KMS-11 (cell line): Measurements from ENCODE around the gene B4GALNT3.

Experiments
- H2AFZ ChIP-seq: fragments of 200-600 bp; sonication (generic); 2 replicates; pipeline ENCODE4 v1.6.1; 2016; ENCODE audit warnings: antibody characterized with exemption, mixed run types, low read depth
- H3K27ac ChIP-seq: fragments of 200-600 bp; sonication (generic); 2 replicates; pipeline ENCODE4 v1.6.1; 2016; ENCODE audit warnings: mild to moderate bottlenecking, mixed run types
- H3K27me3 ChIP-seq: fragments of 200-600 bp; sonication (generic); 2 replicates; pipeline ENCODE4 v1.6.1; 2017; ENCODE audit warnings: mild to moderate bottlenecking, low read depth, mixed run types, moderate library complexity; ENCODE audit not compliant: insufficient read depth
- H3K36me3 ChIP-seq: fragments of 200-600 bp; sonication (generic); 2 replicates; pipeline ENCODE4 v1.6.1; 2017; ENCODE audit warnings: mild to moderate bottlenecking, mixed run types; ENCODE audit not compliant: insufficient read depth
- H3K4me1 ChIP-seq: fragments of 200-600 bp; sonication (generic); 2 replicates; pipeline ENCODE4 v1.6.1; 2016; ENCODE audit warnings: mild to moderate bottlenecking, low read depth, mixed run types; ENCODE audit not compliant: poor library complexity, severe bottlenecking
- H3K4me2 ChIP-seq: fragments of 200-600 bp; sonication (generic); 2 replicates; pipeline ENCODE4 v1.7.0; 2016; ENCODE audit warnings: mild to moderate bottlenecking, mixed run types
- H3K4me3 ChIP-seq: fragments of 200-600 bp; sonication (generic); IDR thresholded peaks from 2 replicates; pipeline ENCODE4 v1.6.1; 2017; ENCODE audit warnings: low read depth, low read length, mixed read lengths; ENCODE audit not compliant: insufficient read depth
- H3K79me2 ChIP-seq: fragments of 200-600 bp; sonication (generic); 2 replicates; pipeline ENCODE4 v1.6.1; 2016; ENCODE audit warnings: low read depth, mixed run types; ENCODE audit not compliant: insufficient read depth
- H3K9ac ChIP-seq: fragments of 200-600 bp; sonication (generic); 2 replicates; pipeline ENCODE4 v1.6.1; 2016; ENCODE audit warnings: mild to moderate bottlenecking, mixed run types
- H4K20me1 ChIP-seq: fragments of 200-600 bp; sonication (generic); 2 replicates; pipeline ENCODE4 v1.6.1; 2016; ENCODE audit warnings: mild to moderate bottlenecking, mixed run types; ENCODE audit not compliant: insufficient read depth
- CTCF ChIP-seq: fragments of 200-600 bp; sonication (generic); conservative IDR thresholded peaks from 2 replicates; pipeline ENCODE4 v1.6.1; 2017; ENCODE audit warnings: low read depth, mild to moderate bottlenecking, antibody characterized with exemption, low read length, moderate library complexity, mixed read lengths

Gene B4GALNT3

GRCh38 chr12:539540-540310, 80.0 kb downstream of the B4GALNT3 start:
- no peaks in the 10 kb centered on the region for H3K4me1 ChIP-seq
- H3K9ac ChIP-seq, result no peak overlapping the region
- H3K36me3 ChIP-seq, result no peaks in the 10 kb centered on the region
- no peak overlapping the region for H2AFZ ChIP-seq
- H3K4me2 ChIP-seq, result no peak overlapping the region
- no peak overlapping the region for H3K4me3 ChIP-seq
- TF ChIP-seq CTCF, result no peak
- no peak overlapping the region for H3K27ac ChIP-seq
- H4K20me1 ChIP-seq, result no peaks in the 10 kb centered on the region
- H3K79me2 ChIP-seq, result no peaks in the 10 kb centered on the region
- no peaks in the 10 kb centered on the region for H3K27me3 ChIP-seq

GRCh38 chr12:541676-542324, 82.1 kb downstream of the B4GALNT3 start:
- TF ChIP-seq CTCF, result no peak

GRCh38 chr12:542395-543113, 82.8 kb downstream of the B4GALNT3 start:
- H3K9ac ChIP-seq, result no peak overlapping the region
- no peak overlapping the region for H3K4me2 ChIP-seq

More at GRCh38 chr12:541676-542324, 82.1 kb downstream of the B4GALNT3 start:
- no peaks in the 10 kb centered on the region for H3K27me3 ChIP-seq
- no peaks in the 10 kb centered on the region for H3K36me3 ChIP-seq
- no peak overlapping the region for H3K9ac ChIP-seq
- H3K4me1 ChIP-seq, result no peaks in the 10 kb centered on the region
- no peaks in the 10 kb centered on the region for H4K20me1 ChIP-seq
- H2AFZ ChIP-seq, result no peak overlapping the region
- H3K27ac ChIP-seq, result no peak overlapping the region
- no peaks in the 10 kb centered on the region for H3K79me2 ChIP-seq
- no peak overlapping the region for H3K4me3 ChIP-seq
- no peak overlapping the region for H3K4me2 ChIP-seq

GRCh38 chr12:543114-543451, 83.3 kb downstream of the B4GALNT3 start:
- no peak overlapping the region for H3K27ac ChIP-seq
- no peak for TF ChIP-seq CTCF
- H3K4me1 ChIP-seq, result peaks cover 6% of the 10 kb centered on the region
- no peaks in the 10 kb centered on the region for H4K20me1 ChIP-seq
- H3K4me2 ChIP-seq, result no peak overlapping the region
- H3K4me3 ChIP-seq, result no peak overlapping the region
- H3K79me2 ChIP-seq, result no peaks in the 10 kb centered on the region
- H3K9ac ChIP-seq, result no peak overlapping the region
- no peaks in the 10 kb centered on the region for H3K27me3 ChIP-seq
- no peaks in the 10 kb centered on the region for H3K36me3 ChIP-seq
- no peak overlapping the region for H2AFZ ChIP-seq

More at GRCh38 chr12:542395-543113, 82.8 kb downstream of the B4GALNT3 start:
- H3K36me3 ChIP-seq, result no peaks in the 10 kb centered on the region
- peaks cover 6% of the 10 kb centered on the region for H3K4me1 ChIP-seq
- no peaks in the 10 kb centered on the region for H4K20me1 ChIP-seq
- no peaks in the 10 kb centered on the region for H3K79me2 ChIP-seq
- no peak overlapping the region for H3K4me3 ChIP-seq
- H3K27me3 ChIP-seq, result no peaks in the 10 kb centered on the region
- no peak overlapping the region for H3K27ac ChIP-seq
- no peak overlapping the region for H2AFZ ChIP-seq
- no peak for TF ChIP-seq CTCF
